Limb (tissue), 2 donors: Measurements from ENCODE around the gene TRIM73.
A peak's percentile ranks its signal among the peaks of the same experiment; 100 is the strongest.
"Not testable (repeated sequence)": the region's sequence is repeated elsewhere in the genome, so short reads cannot be mapped to it uniquely, and the experiment has no call there.

Source experiments
- DNase-seq, 2 donors: peaks; one replicate each; pipeline ENCODE4 v3.0.0-alpha.2; 2016; ENCODE audit errors: extremely low spot score in 2 of 2

The TRIM73 gene

DNA sequence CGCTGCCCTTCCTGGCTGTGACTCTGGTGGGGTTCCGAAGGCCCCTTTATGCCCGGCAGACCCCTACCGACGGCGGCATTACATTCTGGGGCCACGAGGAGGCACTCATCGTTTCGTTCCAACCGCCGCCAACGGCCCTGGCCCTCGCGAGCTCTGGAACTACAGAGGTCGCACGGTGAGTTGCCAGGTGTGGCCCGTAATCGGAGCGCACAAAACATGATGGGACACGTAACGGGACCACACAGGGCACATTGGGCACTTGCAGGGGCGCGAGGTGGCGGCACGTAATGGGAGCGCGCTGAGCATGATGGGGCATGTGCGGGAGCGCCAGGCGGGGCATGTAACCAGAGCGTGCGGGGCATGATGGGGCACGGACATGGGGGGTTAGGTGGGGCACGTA lies at the start of gene TRIM73:
TRIM73 (plus strand) TSS at position 301 of the 400 bp plus-strand sequence. CDS start 3,305 bp downstream, outside the sequence.
- DNase-seq: not testable (repeated sequence)

DNA sequence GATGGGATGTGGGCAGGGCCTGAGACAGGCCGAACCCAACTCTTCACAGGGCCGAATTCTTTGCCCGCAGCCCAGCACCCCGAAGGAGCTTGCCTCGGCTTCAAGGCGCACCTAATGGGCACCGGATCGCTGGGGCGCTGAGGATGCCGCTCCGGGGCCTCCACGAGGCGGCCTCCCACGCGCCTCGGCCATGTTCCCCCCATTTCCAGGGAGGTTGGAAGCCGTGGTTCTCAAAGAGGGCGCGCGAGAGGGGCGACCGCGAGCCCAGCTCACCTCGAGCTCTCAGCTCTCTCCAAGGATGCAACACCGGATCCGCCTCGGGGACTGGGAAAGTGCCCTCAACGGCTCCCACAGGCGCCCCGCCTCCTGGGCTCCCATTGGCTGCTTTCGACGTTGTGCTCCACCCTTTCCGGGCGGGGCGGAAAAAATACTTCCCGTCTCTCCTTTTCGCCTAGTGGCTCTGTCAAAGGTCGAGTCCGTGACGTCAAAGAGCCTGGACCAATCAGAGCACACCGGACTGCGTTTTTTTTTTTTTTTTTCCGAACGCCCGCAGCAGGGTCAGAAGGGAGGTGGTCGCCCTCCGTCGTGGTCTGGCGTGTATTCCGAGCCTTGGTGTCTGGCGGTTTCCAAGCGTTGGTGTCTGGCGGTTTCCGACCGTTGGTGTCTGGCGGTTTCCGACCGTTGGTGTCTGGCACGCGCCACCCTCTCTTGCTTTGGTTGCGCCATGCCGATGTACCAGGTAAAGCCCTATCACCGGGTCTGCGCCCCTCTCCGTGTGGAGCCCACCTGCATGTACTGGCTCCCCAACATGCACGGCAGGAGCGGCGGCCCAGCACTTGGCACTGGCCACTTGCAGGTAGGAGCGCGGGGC lies 36.5 kb upstream of the TRIM73 start:
- DNase-seq: peak in 1 of 2 donors; percentile 11

DNA sequence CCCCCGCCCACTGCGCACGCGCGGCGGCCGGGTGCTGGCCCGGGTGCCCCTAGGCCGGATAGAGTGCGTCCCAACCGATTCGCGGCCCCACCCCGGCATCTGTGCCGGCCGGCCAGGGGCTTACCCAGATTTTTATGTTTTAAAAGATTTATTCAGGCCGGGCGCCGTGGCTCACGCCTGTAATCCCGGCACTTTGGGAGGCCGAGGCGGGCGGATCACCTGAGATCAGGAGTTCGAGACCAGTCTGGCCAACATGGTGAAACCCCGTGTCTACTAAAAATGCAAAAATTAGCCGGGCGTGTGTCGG lies 35.9 kb upstream of the TRIM73 start:
- not testable (repeated sequence) for DNase-seq

DNA sequence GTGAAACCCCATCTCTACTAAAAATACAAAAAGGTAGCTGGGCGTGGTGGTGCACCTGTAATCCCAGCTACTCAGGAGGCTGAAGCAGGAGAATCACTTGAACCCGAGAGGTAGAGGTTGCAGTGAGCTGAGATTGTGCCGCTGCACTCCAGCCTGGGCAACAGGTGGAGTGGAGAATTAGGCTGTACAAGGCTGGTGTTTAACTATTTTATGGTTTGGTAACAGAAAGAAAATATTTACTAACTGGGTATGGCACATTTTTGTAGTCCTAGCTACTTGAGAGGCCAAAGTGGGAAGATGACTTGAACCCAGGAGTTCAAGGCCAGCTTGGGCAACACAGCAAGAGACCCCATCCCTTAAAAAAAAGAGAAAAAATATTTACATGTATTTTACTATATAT lies 31.4 kb upstream of the TRIM73 start:
- DNase-seq: not testable (repeated sequence)

DNA sequence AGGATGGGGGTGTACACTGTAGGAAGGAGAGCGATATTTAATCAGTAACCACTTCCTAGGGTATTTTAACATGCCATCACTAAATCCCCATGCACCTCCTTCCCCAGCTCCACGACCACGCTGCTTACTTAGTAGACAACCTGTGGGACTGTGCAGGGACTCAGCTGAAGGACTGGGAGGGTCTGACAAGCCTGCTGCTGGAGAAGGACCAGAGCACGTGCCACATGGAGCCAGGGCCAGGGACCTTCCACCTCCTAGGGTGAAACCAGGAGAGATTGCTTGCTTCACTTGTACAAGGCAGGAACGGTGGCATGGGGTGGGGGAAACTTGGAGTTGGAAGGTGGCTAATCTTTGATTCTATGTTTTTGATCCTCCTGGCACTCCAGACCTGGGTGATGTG lies 28.8 kb upstream of the TRIM73 start:
- not testable (repeated sequence) for DNase-seq

DNA sequence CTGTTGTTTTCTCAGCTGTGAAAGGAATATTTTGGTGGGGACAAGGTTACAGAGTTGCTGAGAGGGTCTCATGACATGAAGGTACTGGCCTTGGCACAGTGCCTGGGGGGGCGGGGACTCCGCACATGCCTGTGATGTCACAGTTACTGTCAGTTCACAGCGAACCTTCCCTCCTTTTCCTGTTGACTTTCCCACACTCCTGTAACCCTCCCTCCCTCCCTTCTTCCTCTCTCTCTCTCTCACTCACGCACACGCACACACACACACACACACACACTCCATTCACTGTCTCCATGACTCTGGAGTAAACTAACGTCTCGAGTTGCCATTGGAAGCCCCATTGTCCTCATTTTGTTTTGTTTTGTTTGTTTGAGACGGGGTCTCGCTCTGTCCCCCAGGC lies 28.1 kb upstream of the TRIM73 start:
- not testable (repeated sequence) for DNase-seq

DNA sequence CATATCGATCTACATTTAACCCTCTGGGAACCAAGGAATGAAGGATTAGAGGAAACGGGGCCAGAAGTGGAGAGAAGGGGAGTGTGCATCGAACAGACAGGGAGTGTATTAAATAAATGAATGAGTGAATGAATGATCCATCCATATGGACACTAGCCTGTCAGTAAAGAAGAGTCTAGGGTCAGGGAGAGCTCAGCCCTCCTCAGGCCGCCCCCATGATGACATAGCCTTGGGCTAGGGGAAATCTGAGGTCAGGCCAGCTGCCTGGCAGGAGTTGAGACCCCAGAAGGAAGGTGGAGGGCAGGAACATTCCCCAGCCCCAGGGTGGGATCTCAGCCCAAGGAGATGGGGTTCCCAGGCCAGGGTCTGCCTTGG lies 21.3 kb upstream of the TRIM73 start:
- not testable (repeated sequence) for DNase-seq

DNA sequence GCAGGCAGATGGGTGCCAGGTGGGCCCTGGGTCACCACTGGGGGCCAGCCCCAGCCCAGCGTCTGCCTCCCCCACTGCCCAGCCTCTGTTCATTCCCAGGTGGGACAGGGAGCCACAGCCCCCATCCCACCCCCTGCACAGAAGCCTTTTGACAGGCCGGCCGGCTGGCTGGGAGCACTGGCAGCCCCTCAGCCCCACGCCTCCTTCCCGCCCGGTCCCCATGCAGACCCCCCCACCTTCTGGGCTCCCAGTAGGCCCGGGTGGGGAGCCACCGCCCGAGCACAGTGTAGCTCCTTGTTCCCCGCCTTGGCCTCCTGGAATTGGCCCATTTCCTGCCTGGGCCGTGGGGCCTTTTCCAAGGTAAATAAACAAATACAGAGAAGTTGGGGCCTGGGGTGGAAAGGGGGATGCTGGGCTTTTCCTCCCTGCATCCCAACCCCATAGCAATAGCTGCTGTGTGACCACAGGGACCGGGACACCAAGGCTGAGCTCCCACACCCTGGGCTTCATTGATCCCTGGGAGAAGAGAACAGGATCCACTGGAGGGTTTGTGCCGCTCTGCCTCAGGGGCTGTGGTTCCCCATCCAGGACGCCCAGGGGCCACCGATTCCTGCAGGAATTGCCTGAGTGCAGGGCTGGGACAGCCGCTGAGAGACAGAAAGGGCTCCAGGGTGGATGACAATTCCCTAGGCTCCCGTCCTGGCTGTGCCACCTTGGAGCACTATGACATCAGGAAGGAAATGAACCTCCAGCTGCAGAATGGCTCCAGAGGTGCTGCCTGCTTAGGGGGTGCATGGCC lies 20.7 kb upstream of the TRIM73 start:
- DNase-seq: not testable (repeated sequence)

DNA sequence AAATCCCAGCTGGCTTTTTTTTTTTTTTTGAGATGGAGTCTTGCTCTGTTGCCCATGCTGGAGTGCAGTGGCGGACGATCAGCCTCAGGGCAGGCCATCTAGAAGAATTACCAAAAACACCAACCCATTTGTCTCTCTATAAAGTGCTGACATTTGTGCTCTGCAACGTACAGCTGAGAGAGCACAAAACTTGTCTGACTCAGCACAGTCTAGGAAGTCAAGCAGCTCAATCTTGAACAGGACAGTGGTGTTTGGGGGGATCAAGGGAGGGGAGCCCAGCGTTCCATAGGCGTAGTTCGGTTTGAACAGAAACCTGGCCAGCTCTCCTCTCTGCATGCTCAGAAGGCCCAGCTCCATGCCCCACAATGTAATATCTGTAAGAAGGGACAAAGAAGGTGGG lies 2.2 kb upstream of the TRIM73 start:
- not testable (repeated sequence) for DNase-seq

DNA sequence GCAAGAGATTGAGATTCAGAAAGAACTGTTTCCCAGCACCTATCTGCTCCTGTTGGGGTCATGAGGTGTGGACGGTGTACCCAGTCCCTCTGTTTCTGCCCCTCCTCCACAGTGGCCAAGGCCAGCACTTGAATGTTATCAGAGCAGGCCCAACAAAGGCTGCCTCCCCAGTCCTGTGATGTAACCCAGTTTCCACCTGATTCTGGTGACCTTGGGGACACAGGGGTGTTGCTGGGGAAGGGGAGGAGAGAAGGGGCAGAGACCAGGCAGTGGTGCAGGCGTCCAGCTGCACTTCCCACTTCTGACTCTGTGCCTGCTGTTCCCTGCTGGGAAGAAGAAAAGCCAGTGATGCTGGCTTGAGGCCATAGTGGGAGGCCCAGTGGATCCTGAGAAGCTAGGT lies 2.4 kb downstream of the TRIM73 start:
- DNase-seq: not testable (repeated sequence)

DNA sequence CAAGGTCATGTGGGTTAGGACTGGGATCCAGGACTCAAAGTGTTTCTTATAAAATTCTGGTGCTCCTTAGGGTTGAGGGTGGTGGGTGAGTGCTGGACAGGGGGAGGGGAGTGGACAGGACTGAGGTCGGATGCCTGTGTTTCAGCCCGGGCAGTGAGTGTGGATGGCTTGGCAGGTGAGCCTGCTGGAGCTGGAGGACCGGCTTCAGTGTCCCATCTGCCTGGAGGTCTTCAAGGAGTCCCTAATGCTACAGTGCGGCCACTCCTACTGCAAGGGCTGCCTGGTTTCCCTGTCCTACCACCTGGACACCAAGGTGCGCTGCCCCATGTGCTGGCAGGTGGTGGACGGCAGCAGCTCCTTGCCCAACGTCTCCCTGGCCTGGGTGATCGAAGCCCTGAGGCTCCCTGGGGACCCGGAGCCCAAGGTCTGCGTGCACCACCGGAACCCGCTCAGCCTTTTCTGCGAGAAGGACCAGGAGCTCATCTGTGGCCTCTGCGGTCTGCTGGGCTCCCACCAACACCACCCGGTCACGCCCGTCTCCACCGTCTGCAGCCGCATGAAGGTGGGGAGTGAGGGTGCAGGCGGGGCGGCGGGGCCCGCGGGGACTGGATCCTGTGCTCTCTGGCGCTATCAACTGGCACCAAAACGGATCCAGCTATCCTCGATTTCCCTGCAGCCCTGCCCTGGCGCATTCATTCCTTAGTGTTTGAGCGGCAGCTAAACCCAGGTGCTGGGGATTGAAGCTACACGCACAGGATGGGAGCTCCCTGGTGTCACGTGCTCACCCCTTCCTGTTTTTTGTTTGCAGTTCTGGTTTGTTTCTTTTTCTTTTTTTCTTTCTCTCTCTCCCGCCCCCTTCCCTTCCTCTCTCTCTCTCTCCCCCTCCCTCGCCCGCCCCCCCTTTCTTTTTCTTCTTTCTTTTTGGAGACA lies 3.6 kb downstream of the TRIM73 start:
- DNase-seq: not testable (repeated sequence)

DNA sequence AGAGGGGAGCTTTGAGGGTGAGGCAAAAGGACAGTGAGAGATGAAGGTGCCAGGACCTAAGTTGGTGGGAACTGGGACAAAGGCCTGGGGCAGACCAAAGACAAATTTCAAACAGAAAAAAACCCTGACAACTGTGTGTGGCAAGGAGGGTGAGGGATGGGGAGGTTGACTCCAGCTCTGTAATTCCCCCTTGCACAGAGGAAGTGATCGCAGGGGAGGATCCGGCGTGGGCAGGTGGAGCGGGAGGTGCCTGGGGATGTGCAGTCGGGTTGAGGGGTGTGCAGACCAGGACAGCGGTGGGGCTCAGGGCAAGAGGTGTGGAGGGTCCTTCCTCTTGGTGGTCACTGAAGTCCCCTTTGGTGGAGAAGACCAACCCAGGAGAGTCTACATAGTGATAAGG lies 5.1 kb downstream of the TRIM73 start:
- not testable (repeated sequence) for DNase-seq

DNA sequence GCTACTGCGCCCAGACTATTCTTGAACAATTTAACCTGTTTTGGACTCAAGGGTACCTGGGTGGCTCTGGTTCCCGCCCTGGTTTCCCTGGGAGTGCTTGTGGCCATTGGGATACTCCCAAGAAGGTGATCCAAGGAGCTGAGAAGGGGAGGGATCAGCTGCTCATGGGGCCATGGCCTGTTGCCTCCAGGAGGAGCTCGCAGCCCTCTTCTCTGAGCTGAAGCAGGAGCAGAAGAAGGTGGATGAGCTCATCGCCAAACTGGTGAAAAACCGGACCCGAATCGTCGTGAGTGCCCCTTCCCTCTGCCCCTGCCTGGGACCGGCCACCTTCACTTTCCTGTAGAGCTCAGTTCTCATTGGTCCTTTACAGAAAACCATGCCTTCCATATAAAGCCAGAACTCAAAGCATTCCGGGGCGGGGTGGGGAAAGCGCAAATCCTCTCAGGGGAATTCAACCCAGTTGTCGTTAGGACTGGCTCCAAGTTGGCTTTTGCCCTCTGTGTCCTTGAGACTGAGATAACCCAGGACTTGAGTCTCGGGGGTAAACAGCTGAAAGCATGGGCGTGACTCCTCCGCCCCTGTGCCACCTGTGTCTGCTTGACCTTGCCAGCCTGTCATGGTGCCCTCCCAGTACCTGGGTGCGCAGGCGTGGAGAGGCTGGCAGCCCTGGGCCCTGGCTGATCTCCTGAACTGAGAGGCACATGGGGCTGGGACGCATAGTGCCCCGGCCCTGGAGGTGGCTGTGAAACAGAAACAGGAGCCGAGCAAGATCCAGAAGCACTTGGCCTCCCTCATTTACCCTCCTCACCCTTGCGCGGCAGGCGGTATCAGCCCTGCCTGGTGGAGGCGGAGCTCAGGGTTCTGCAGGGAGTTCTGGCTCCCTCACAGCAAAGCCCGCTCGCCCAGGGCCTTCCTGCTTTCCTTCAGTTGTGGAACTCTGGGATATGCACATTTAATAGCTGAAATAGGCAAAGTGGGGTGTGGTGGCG lies 8.3 kb downstream of the TRIM73 start:
- DNase-seq: not testable (repeated sequence)

DNA sequence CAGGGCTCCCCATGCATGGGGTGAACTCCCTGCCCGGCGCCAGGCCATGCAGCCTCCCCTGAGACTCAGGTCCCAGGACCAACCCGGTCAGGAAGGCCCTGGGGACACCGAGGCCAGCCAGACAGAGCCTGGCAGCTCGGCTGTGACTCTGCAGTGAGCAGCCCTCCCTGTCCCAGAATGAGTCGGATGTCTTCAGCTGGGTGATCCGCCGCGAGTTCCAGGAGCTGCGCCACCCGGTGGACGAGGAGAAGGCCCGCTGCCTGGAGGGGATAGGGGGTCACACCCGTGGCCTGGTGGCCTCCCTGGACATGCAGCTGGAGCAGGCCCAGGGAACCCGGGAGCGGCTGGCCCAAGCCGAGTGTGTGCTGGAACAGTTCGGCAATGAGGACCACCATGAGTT lies 9.2 kb downstream of the TRIM73 start:
- not testable (repeated sequence) for DNase-seq

DNA sequence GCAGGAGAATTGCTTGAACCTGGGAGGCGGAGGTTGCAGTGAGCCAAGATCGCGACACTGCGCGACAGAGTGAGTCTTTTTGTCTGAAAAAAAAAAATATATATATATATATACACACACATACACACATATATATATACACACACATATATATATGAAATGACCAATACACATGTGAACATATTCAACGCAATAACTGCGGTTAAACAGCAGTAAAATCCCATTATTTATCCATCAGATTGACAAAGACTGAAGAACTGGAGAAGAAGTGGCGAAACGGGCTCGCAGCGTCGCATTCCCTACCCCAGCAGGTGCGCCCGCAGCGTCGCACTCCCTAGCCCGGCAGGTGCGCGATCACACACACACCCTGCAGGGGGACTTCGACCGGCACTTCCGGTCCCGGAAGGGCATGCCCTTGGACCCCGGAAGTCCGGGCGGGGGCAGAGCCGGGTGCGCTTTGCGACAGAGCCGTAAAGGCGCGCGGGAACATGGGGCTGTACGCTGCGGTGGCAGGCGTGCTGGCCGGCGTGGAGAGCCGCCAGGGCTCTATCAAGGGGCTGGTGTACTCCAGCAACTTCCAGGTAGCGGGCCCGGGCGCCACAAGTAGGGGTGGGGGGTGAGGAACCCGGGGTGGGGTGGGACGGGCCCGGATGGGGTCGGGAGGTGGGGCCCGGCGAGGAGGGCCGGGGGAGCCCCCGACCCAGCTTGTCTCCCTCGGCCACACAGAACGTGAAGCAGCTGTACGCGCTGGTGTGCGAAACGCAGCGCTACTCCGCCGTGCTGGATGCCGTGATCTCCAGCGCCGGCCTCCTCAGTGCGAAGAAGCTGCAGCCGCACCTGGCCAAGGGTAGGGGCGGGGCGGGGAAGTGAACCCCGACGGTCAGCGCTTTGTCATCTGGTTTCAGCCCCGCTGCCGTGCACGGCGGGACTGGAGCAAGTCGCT lies 14.7 kb downstream of the TRIM73 start:
- DNase-seq: not testable (repeated sequence)

DNA sequence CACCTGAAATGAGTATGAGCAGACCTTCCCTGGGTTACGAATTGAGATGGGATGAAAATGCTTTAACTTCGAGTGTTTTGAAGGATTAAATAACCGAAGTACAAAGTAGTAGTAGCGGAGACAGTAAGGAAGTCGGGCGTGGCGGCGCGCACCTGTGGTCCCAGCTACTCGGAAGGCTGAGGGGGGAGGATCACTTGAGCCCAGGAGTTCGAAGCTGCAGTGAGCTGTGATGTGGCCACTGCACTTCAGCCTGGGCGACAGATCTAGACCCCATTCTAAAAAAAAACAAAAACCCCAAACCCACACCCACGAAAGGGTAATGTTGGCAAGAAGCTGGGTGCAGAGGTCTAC lies 15.4 kb downstream of the TRIM73 start:
- DNase-seq: not testable (repeated sequence)

DNA sequence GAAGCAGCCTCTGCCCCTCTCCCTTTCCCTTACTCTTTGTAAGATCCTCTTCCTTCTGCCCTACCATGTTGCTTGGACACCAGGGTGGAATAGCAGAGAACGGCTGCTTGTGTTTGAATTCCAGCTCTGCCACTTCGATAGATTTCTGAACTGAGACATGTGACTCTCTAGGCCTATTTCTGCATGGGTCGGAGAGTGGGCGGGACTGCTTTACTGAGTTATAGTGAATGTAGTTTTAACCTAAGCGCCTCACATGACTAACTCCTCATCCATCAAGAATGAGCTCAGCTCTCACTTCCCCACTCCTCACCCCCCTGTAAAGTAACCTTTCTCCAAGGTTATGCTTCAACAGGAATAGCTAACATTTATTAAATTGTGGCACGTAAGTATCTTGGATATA lies 18.8 kb downstream of the TRIM73 start:
- DNase-seq: not testable (repeated sequence)

DNA sequence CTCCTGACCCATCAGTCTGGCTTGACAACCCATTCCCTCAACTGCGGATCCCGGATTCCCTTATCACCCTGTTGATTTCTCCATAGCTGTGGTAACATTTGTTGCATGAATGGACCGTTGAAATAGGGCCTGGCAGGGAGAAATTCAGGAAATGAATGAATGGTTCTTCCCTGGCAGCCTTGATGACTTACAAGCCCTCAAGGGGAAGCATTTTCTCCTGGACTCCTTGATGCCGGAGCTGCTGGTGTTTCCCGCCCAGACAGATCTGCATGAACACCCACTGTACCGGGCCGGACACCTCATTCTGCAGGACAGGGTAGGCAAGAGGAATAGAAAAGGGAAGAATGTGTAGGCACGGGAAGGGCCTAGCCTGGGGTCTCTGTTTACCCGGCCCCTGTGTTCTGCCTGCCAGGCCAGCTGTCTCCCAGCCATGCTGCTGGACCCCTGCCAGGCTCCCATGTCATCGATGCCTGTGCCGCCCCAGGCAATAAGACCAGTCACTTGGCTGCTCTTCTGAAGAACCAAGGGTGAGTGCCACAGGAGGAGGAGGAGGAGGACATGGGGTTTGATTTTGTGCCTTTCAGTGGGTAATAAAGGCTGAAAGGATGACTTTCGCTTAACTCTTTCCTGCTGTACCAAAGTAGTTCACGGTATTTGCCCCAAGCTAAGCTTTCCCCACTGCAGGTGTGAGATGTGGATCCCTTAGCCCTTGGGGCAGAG lies 19.4 kb downstream of the TRIM73 start:
- not testable (repeated sequence) for DNase-seq

DNA sequence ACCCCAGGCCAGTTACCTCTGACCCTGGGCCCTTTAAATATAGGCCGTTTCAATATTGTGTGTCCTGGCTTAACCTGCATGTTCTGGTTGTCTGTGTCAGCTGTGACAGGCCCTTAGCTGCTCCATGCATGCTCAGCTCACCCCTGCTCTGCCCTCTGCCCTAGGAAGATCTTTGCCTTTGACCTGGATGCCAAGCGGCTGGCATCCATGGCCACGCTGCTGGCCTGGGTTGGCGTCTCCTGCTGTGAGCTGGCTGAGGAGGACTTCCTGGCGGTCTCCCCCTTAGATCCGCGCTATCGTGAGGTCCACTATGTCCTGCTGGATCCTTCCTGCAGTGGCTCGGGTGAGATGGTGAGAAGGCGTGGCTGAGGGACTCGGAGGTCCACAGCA lies 20.0 kb downstream of the TRIM73 start:
- DNase-seq: not testable (repeated sequence)
